Measurements from ENCODE around the gene KIRREL3. TPM values are rescaled to one million over a fixed set of nuclear protein-coding genes. Genes with fewer than 3 reads are reported as not detected.

KIRREL3 gene
- polyA plus RNA-seq, 1 donor, result 0.80 TPM

GRCh38 chr11:126512741-126513715, 487.5 kb downstream of the KIRREL3 start:
- DNase-seq (ENCODE audit: low read depth), result no peak

GRCh38 chr11:126512251-126512650, 488.3 kb downstream of the KIRREL3 start:
- DNase-seq (ENCODE audit: low read depth), result no peak

GRCh38 chr11:126511475-126512115, 489.0 kb downstream of the KIRREL3 start:
- DNase-seq (ENCODE audit: low read depth), result no peak

GRCh38 chr11:126510621-126511370, 489.8 kb downstream of the KIRREL3 start:
- no peak for DNase-seq (ENCODE audit: low read depth)

- DNase-seq (ENCODE audit: low read depth), result no peak
Observed at GRCh38 chr11:126507646-126508045, 492.9 kb downstream of the KIRREL3 start.

- DNase-seq (ENCODE audit: low read depth), result no peak
Observed at GRCh38 chr11:126506789-126507188, 493.8 kb downstream of the KIRREL3 start.

GRCh38 chr11:126502982-126503381, 497.6 kb downstream of the KIRREL3 start:
- DNase-seq (ENCODE audit: low read depth), result no peak

- no peak for DNase-seq (ENCODE audit: low read depth)
Observed at GRCh38 chr11:126502159-126502558, 498.4 kb downstream of the KIRREL3 start.

- DNase-seq (ENCODE audit: low read depth), result no peak
Observed at GRCh38 chr11:126501641-126502040, 498.9 kb downstream of the KIRREL3 start.

GRCh38 chr11:126500981-126501380, 499.6 kb downstream of the KIRREL3 start:
- no peak for DNase-seq (ENCODE audit: low read depth)

- no peak for DNase-seq (ENCODE audit: low read depth)
Observed at GRCh38 chr11:126499131-126499752, 501.3 kb downstream of the KIRREL3 start.

- no peak for DNase-seq (ENCODE audit: low read depth)
Observed at GRCh38 chr11:126498281-126498680, 502.3 kb downstream of the KIRREL3 start.

GRCh38 chr11:126497581-126498122, 502.9 kb downstream of the KIRREL3 start:
- no peak for DNase-seq (ENCODE audit: low read depth)

- DNase-seq (ENCODE audit: low read depth), result no peak
Observed at GRCh38 chr11:126496576-126497337, 503.8 kb downstream of the KIRREL3 start.

- DNase-seq (ENCODE audit: low read depth), result no peak
Observed at GRCh38 chr11:126495281-126496220, 505.0 kb downstream of the KIRREL3 start.

- DNase-seq (ENCODE audit: low read depth), result no peak
Observed at GRCh38 chr11:126494831-126495230, 505.7 kb downstream of the KIRREL3 start.

- DNase-seq (ENCODE audit: low read depth), result no peak
Observed at GRCh38 chr11:126492331-126493082, 508.1 kb downstream of the KIRREL3 start.

- DNase-seq (ENCODE audit: low read depth), result no peak
Observed at GRCh38 chr11:126491092-126491491, 509.5 kb downstream of the KIRREL3 start.
